ENCODE data around the gene CCDC142. TPM values are rescaled to one million over a fixed set of nuclear protein-coding genes. Genes with fewer than 3 reads are reported as not detected.

CCDC142 gene
- total and polyA plus RNA-seq, 8 donors = 4.9 to 14.0 (median 6.0) TPM

- peaks cover 0 to 9% (median 0%) of the 10 kb centered on the region in 3 donors for H3K36me3 ChIP-seq
- H3K9me3 ChIP-seq = no peaks in the 10 kb centered on the region
- peak within 1 kb of the TSS; percentile 59 to 70 (median 65) for H3K4me3 ChIP-seq
- H3K27ac ChIP-seq = peak within 1 kb of the TSS; percentile 86 to 99 (median 95)
- intact Hi-C loops (cut with DNase I) = no loop called here
- TF ChIP-seq CTCF (IDR thresholded peaks at IDR 0.05) = no peak
- peak; percentile 84 to 92 (median 86) for ATAC-seq
- 0 to 2% methylated on average over 36 to 38 of the region's 38 CpGs for WGBS, 2 donors
- H3K4me1 ChIP-seq = peaks cover 14 to 24% (median 16%) of the 10 kb centered on the region in 3 donors
- H3K27me3 ChIP-seq = no peaks in the 10 kb centered on the region
- peak; percentile 97 for FAIRE-seq
- DNase-seq = peak; percentile 92 to 100 (median 100)
Measured at GRCh38 chr2:74458132-74458937, 24.5 kb downstream of the CCDC142 start, which contains the start of gene WBP1. Gene WBP1, plus strand, starts transcription at chr2:74458438. Its CDS starts 165 bp downstream, at chr2:74458603.

- ATAC-seq (peak; percentile 29 to 60 (median 54)), FAIRE-seq (no peak), DNase-seq (peak; percentile 66 to 86 (median 79))
- Histone ChIP-seq H3K9me3 (no peaks in the 10 kb centered on the region), H3K36me3 (peaks cover 0 to 5% (median 0%) of the 10 kb centered on the region in 3 donors), H3K4me3 (peak overlapping the region; percentile 36 to 63 (median 58)), H3K27me3 (no peaks in the 10 kb centered on the region), H3K27ac (peak overlapping the region; percentile 86 to 99 (median 95)), H3K4me1 (peaks cover 14 to 24% (median 16%) of the 10 kb centered on the region in 3 donors)
- 0% methylated on average over 33 to 46 of the region's 46 CpGs for WGBS, 2 donors
- no peak for TF ChIP-seq CTCF (IDR thresholded peaks at IDR 0.05)
- intact Hi-C loops (cut with DNase I) = no loop called here
Measured at GRCh38 chr2:74457549-74458131, 25.2 kb downstream of the CCDC142 start.

GRCh38 chr2:74457129-74457548 lies 25.7 kb downstream of the CCDC142 start:
- TF ChIP-seq CTCF (IDR thresholded peaks at IDR 0.05) = no peak
- peak overlapping the region; percentile 86 to 99 (median 95) for H3K27ac ChIP-seq
- no peaks in the 10 kb centered on the region for H3K27me3 ChIP-seq
- H3K4me1 ChIP-seq = peaks cover 14 to 24% (median 16%) of the 10 kb centered on the region in 3 donors
- ATAC-seq (no peak), FAIRE-seq (no peak), DNase-seq (no peak)
- 1 to 2% methylated on average over 21 to 27 of the region's 27 CpGs for WGBS, 2 donors
- peak overlapping the region; percentile 36 to 63 (median 58) for H3K4me3 ChIP-seq
- intact Hi-C loops (cut with DNase I) = no loop called here
- H3K36me3 ChIP-seq = peaks cover 0 to under 1% (median 0%) of the 10 kb centered on the region in 3 donors
- H3K9me3 ChIP-seq = no peaks in the 10 kb centered on the region

- peak; percentile 68 to 75 (median 70) for ATAC-seq
- DNase-seq = peak; percentile 89 to 99 (median 96)
- 0 to 1% methylated on average over 40 of the region's 40 CpGs for WGBS, 2 donors
- intact Hi-C loops (cut with DNase I) = no loop called here
- Histone ChIP-seq H3K9me3 (no peaks in the 10 kb centered on the region), H3K4me3 (peak within 1 kb of the TSS; percentile 33 to 71 (median 62)), H3K36me3 (no peaks in the 10 kb centered on the region), H3K27me3 (no peaks in the 10 kb centered on the region), H3K4me1 (peaks cover 14 to 24% (median 16%) of the 10 kb centered on the region in 3 donors), H3K27ac (peak within 1 kb of the TSS in 2 of 4 donors; percentile 35 to 65)
- peak; percentile 57 for FAIRE-seq
- TF ChIP-seq CTCF (IDR thresholded peaks at IDR 0.05) = no peak
Measured at GRCh38 chr2:74454654-74455511, 27.9 kb downstream of the CCDC142 start, which contains the start of gene INO80B. Gene INO80B, plus strand, starts transcription at chr2:74455087. Its CDS starts 30 bp downstream, at chr2:74455117.

Data from pancreas (tissue), 10 donors.